Choroid plexus epithelial cell (primary cell): ENCODE data around the gene OPCML.
A peak's percentile ranks its signal among the peaks of the same experiment; 100 is the strongest.

Experiments
- DNase-seq: peaks from one replicate; pipeline ENCODE4 v3.0.0-alpha.2; 2010; ENCODE audit warnings: low read depth
- H3K4me3 ChIP-seq: 2 replicates; pipeline ENCODE4 v1.5.1; 2011; ENCODE audit warnings: low read depth, mild to moderate bottlenecking, control low read depth, low read length, moderate library complexity
- TF ChIP-seq, protein P1 (sequence below): conservative IDR thresholded peaks from 2 replicates; pipeline ENCODE4 v1.5.1; 2011; ENCODE audit warnings: low read depth, mild to moderate bottlenecking, control low read depth, inconsistent platforms, low read length, moderate library complexity

The OPCML gene

DNA sequence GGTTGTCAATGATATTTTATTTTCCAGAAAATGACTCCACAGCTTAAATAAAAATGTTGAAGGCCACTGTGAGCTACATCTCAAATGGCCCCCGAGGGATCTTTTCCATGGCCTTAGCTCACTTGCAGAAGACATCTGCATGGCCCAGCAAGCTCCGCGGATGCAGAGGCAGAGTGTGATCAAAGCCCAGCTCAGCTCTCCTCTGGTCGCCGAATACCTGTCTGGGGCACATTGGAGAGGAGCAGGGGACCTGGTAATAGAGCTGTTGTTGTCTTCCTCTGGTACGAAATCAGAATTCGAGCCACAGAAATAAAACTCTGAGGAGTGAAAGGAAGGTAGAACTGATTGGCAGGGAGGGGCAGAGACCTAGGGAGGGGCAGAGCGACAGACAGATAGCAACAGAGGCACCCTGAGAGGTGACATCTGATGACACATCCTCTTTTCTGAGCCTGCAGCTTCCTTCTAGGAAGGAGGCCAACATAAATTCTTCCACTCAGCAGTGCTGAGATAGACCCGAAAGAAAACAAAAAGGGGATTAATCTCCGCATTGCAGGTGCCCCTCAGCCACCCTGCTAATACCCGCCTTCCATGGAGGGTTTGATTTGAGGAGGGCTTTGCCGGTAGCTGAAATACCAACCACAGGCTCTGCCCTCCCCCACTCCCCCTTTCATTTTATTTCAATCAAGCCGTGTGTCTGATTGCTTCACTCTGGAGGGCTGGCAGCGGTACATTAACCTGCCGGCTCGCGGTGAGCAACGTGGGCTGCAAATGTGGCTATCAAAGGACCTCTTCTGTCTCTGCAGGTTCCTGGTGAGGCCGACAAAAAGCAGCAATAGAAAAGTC lies 759.4 kb downstream of the OPCML start:
- DNase-seq, result no peak
- TF ChIP-seq, protein P1, sequence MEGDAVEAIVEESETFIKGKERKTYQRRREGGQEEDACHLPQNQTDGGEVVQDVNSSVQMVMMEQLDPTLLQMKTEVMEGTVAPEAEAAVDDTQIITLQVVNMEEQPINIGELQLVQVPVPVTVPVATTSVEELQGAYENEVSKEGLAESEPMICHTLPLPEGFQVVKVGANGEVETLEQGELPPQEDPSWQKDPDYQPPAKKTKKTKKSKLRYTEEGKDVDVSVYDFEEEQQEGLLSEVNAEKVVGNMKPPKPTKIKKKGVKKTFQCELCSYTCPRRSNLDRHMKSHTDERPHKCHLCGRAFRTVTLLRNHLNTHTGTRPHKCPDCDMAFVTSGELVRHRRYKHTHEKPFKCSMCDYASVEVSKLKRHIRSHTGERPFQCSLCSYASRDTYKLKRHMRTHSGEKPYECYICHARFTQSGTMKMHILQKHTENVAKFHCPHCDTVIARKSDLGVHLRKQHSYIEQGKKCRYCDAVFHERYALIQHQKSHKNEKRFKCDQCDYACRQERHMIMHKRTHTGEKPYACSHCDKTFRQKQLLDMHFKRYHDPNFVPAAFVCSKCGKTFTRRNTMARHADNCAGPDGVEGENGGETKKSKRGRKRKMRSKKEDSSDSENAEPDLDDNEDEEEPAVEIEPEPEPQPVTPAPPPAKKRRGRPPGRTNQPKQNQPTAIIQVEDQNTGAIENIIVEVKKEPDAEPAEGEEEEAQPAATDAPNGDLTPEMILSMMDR, result no peak
- no peak overlapping the region for H3K4me3 ChIP-seq

DNA sequence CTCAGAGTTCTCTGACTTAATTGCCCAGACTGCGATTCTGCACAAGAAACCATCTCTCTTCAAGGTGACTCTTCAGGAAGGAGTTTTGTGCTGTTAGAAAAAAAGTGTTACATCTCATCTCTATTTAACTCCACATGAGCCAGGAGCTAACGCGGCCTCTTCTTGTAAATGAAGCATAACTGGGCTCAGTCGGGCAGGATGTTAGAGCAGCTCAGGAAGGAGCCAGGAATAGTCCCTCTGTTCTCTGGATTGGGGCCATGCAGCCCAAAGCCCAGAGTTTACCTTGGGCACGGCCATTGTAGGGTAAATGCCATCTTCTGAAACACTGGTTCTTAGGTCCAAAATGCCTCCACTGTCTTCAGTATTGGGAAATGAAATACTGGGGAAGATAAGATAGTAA lies 760.6 kb downstream of the OPCML start:
- DNase-seq, result no peak
- TF ChIP-seq, protein P1, result no peak
- no peak overlapping the region for H3K4me3 ChIP-seq

DNA sequence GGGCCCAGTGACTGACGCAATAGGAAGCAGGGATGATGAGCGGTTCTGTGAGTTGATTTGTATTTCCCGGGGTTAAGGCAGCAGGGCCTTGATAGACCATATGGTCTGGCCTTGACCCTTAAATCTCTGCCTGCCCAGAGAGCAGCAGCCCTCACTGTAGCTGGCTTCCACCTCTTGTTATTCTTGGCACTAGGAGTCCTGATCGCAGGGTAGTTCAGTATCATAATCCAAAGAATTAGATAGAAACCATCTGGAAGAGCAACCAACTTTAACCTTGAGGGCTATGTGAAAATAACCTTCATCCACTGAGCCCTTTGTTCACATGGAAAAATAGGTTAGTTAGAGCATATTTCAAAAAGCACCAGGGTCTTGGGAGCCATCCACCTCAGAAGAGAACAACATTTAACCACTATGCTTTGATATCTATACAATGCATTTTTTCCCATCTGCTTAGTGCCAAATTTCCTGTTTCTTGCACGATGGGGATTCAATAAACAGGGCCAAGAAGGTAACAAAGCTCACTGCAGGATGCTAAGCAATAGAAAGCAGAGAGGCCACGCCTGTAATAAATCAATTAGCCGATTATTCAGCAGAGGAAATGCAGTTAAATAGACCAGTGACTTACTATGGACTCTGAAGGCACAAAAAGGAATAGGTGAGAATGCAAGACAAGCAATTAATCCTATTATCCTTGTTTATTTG lies 761.3 kb downstream of the OPCML start:
- no peak overlapping the region for H3K4me3 ChIP-seq
- peak; percentile 4 for DNase-seq
- TF ChIP-seq, protein P1, result no peak

DNA sequence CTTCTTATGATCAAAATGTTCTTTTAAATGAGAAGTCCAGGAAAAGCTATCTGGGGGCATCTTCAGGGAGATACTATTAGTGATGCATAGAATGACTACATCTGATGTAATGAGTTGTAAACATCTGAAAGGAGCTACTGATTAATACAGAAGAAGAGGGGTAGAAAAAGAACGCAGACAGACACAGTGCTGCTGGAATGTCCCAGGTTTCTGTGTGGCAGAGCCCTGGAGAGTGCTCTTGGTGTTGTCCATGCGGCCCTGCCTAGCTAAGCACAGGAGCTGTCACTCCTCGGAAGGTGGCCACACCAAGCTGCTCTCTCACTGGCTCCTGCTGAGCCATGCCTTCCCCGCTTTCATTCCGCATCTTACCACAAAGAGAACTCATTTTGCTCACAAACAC lies 768.8 kb downstream of the OPCML start:
- no peak overlapping the region for H3K4me3 ChIP-seq
- TF ChIP-seq, protein P1, result no peak
- DNase-seq, result no peak

DNA sequence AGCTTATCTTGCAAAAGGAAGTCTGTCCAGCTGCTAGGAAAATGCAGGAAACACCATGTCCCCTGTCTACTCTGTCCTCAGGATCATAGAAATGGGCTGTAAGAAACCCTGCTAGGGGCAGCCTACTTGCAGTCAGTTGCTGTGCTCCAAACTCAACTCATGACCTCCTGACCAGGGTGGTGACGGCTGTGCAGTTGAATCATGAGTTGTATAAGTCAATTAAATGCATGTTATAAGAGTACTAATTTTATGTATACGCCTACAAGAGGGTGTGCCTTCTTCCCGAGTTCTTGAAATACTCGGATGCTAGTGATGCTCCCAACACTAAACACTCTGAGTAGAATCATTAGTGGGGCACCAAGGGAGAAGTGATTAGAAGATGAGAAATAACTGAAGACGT lies 776.4 kb downstream of the OPCML start:
- TF ChIP-seq, protein P1, result no peak
- no peak overlapping the region for H3K4me3 ChIP-seq
- no peak for DNase-seq

DNA sequence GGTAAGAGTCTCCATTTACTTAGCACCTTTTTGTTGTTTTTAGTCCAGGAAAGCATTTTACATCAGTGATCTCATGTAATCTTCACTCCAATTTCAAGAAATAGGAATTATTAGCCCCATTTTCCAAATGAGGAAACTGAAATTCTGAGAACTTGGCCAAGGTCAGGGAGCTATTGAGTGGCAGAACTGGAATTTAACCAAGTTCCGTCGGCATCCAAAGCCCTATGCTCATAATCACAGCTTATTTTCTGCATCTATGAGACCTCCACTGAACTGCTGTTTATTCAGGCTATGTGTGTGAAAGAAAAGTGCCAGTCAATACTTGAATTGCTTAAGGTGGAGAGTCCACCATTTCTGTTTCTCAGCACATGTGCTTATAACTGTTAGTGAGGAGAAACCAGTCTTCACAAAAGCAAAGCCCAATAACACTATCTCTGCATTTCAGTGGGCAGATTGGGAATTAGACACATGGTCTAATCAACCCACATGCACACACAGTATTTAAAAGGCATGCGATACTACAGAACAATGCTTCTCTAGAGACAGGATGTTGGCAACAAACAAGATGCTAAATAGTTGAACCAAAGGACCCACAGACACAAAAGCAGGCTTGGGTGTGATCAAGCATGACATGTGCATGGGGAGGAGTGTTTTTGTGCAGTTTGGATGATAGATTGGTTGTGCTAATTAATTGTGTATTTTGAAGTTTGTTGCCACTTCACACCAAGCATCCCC lies 780.6 kb downstream of the OPCML start:
- TF ChIP-seq, protein P1, result no peak
- DNase-seq, result no peak
- H3K4me3 ChIP-seq, result no peak overlapping the region
